Measurements from ENCODE around the gene ADIPOQ. TPM values are rescaled to one million over a fixed set of nuclear protein-coding genes. Genes with fewer than 3 reads are reported as not detected.

The ADIPOQ gene
- total and polyA plus RNA-seq, 10 donors: 0.11 to 0.17 (median 0.12) TPM; not detected in 7

- no peak overlapping the region for H3K27ac ChIP-seq
- intact Hi-C loops (cut with DNase I; ENCODE audit: low total_unique reads): no loop called here
- no peak overlapping the region for H3K4me3 ChIP-seq
- 92 to 99% (median 96%) methylated on average over 4 of the region's 4 CpGs for WGBS, 5 donors
- no peaks in the 10 kb centered on the region for H3K27me3 ChIP-seq (replicated peaks in 1 of 7)
- no peaks in the 10 kb centered on the region for H3K9me3 ChIP-seq
- TF ChIP-seq POLR2AphosphoS5 (IDR thresholded peaks at IDR 0.05) (no peak), POLR2A (IDR thresholded peaks at IDR 0.05) (no peak)
- TF ChIP-seq, protein P1, sequence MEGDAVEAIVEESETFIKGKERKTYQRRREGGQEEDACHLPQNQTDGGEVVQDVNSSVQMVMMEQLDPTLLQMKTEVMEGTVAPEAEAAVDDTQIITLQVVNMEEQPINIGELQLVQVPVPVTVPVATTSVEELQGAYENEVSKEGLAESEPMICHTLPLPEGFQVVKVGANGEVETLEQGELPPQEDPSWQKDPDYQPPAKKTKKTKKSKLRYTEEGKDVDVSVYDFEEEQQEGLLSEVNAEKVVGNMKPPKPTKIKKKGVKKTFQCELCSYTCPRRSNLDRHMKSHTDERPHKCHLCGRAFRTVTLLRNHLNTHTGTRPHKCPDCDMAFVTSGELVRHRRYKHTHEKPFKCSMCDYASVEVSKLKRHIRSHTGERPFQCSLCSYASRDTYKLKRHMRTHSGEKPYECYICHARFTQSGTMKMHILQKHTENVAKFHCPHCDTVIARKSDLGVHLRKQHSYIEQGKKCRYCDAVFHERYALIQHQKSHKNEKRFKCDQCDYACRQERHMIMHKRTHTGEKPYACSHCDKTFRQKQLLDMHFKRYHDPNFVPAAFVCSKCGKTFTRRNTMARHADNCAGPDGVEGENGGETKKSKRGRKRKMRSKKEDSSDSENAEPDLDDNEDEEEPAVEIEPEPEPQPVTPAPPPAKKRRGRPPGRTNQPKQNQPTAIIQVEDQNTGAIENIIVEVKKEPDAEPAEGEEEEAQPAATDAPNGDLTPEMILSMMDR (IDR thresholded peaks at IDR 0.05 in 8 of 11, conservative IDR thresholded peaks at IDR 0.05 in 3 of 11): no peak
- H3K36me3 ChIP-seq: no peaks in the 10 kb centered on the region
- peaks cover 0 to 6% (median 2%) of the 10 kb centered on the region in 6 donors for H3K4me1 ChIP-seq
- no peak for DNase-seq
Measured at GRCh38 chr3:186896006-186896405, 53.5 kb downstream of the ADIPOQ start.

DNA sequence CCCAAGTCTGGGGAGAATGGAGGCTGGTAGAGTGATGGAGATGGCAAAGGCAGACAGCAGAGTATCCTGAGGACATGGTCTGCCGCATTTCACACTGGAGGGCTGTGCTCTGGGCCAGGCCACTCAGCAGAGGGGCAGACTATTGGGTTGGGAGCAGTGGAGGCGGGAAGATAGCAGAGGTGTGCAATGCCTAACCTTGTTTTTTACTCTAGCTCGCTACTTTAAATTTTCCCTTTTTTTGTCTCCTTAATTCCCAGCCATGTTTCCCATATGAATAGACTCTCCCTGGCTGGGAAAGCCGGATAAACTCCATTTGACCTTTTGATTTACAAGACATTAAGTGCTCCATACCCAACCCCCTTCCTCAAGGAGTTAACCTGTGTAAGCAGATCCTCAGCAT is 54.4 kb downstream of the ADIPOQ start:
- Histone ChIP-seq H3K4me3 (no peak overlapping the region), H3K4me1 (peaks cover 0 to 14% (median 6%) of the 10 kb centered on the region in 6 donors), H3K27me3 (replicated peaks in 1 of 7) (no peaks in the 10 kb centered on the region), H3K9me3 (no peaks in the 10 kb centered on the region), H3K36me3 (no peaks in the 10 kb centered on the region), H3K27ac (no peak overlapping the region)
- DNase-seq: no peak
- WGBS, 5 donors: 71 to 93% (median 88%) methylated on average over 4 of the region's 4 CpGs
- intact Hi-C loops (cut with DNase I; ENCODE audit: low total_unique reads): no loop called here
- no peak for TF ChIP-seq POLR2AphosphoS5 (IDR thresholded peaks at IDR 0.05)
- TF ChIP-seq, protein P1 (IDR thresholded peaks at IDR 0.05 in 8 of 11, conservative IDR thresholded peaks at IDR 0.05 in 3 of 11): no peak
- no peak for TF ChIP-seq POLR2A (IDR thresholded peaks at IDR 0.05)

DNA sequence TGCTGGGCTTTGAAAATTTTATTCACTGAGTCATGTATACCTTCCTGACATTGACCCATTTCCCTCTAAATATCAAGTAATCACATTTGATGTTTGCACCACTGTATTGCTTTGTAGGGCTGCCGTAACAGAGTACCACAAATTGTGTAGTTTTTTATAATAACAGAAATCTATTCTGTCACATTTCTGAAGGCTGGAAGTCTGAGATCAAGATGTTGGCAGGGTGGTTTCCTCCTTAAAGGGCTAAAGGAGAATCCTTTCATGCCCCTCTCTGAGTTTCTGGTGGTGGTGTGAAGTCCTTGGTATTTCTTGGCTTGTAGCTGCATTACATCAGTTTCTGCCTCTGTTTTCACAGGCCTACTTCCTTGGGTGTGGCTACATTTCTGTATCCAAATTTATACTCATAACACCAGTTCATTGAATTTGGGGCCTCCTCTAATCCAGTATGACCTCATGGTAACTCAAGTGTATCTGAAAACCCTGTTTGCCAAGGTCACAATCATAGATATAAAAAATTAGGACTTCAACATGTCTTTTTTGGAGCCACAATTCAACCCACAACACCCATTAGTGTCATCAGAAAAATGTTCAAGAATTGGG is 58.7 kb downstream of the ADIPOQ start:
- H3K27ac ChIP-seq: peak overlapping the region in 3 of 8 donors; percentile 1 to 37 (median 23)

GRCh38 chr3:186902154-186902553 is 59.6 kb downstream of the ADIPOQ start:
- Histone ChIP-seq H3K27me3 (replicated peaks in 1 of 7) (no peaks in the 10 kb centered on the region), H3K4me1 (peaks cover 0 to 16% (median 6%) of the 10 kb centered on the region in 6 donors), H3K27ac (no peak overlapping the region), H3K4me3 (no peak overlapping the region), H3K36me3 (no peaks in the 10 kb centered on the region), H3K9me3 (peaks cover 0 to 37% (median 12%) of the 10 kb centered on the region in 8 donors)
- WGBS, 5 donors: 73 to 98% (median 84%) methylated on average over 3 of the region's 3 CpGs
- no peak for TF ChIP-seq POLR2A (IDR thresholded peaks at IDR 0.05)
- TF ChIP-seq, protein P1 (IDR thresholded peaks at IDR 0.05 in 8 of 11, conservative IDR thresholded peaks at IDR 0.05 in 3 of 11): no peak
- TF ChIP-seq POLR2AphosphoS5 (IDR thresholded peaks at IDR 0.05): no peak
- no peak for DNase-seq
- intact Hi-C loops (cut with DNase I; ENCODE audit: low total_unique reads): no loop called here

More for the DNA sequence above, 58.7 kb downstream of the ADIPOQ start:
- Histone ChIP-seq H3K4me3 (no peak overlapping the region), H3K4me1 (peaks cover 0 to 16% (median 6%) of the 10 kb centered on the region in 6 donors), H3K27me3 (replicated peaks in 1 of 7) (no peaks in the 10 kb centered on the region), H3K36me3 (no peaks in the 10 kb centered on the region), H3K9me3 (peaks cover 0 to 28% (median 12%) of the 10 kb centered on the region in 8 donors)
- intact Hi-C loops (cut with DNase I; ENCODE audit: low total_unique reads): no loop called here
- 80 to 91% (median 81%) methylated on average over 1 of the region's 1 CpG for WGBS, 5 donors
- no peak for DNase-seq
- TF ChIP-seq, protein P1 (IDR thresholded peaks at IDR 0.05 in 8 of 11, conservative IDR thresholded peaks at IDR 0.05 in 3 of 11): no peak
- no peak for TF ChIP-seq POLR2AphosphoS5 (IDR thresholded peaks at IDR 0.05)
- no peak for TF ChIP-seq POLR2A (IDR thresholded peaks at IDR 0.05)

Data from spleen (tissue), 11 donors.